Camera-type eye (tissue), 1 donor: ENCODE measurements around the gene FADD. TPM values are rescaled to one million over a fixed set of nuclear protein-coding genes. Genes with fewer than 3 reads are reported as not detected.

Source experiments
- total RNA-seq: library from RNA; depleted of rRNA; stranded (reverse); fragments of >200 nt; gene quantifications from one replicate; pipeline ENCODE4 v1.2.3, GENCODE V29; 2014

The FADD gene, protein sequence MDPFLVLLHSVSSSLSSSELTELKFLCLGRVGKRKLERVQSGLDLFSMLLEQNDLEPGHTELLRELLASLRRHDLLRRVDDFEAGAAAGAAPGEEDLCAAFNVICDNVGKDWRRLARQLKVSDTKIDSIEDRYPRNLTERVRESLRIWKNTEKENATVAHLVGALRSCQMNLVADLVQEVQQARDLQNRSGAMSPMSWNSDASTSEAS
- total RNA-seq, result 22.9 TPM

DNA sequence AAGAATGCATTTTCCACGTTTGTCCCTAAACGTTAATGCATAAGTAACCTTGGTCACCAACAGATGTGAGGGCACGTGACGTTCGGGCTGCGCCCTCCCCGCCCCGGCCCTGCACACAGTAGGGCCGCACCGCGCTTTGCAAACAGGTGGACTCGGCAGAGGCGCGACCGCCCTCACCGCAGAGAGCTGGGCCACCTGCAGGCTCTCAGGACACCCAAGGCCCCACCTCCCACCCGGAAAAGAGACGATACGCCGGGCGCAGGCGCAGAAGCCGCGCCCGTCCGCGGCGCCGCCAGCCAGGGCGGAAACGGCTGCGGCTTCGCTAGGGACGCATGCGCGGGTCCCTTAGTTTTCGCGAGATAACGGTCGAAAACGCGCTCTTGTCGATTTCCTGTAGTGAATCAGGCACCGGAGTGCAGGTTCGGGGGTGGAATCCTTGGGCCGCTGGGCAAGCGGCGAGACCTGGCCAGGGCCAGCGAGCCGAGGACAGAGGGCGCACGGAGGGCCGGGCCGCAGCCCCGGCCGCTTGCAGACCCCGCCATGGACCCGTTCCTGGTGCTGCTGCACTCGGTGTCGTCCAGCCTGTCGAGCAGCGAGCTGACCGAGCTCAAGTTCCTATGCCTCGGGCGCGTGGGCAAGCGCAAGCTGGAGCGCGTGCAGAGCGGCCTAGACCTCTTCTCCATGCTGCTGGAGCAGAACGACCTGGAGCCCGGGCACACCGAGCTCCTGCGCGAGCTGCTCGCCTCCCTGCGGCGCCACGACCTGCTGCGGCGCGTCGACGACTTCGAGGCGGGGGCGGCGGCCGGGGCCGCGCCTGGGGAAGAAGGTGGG, at the start of gene FADD:
FADD (plus strand) TSS at position 377 of the 831 bp plus-strand sequence; CDS start at position 541, 164 bp downstream.

Other genes starting within 250 kb of the FADD start
- gene ANO1, start 125.0 kb upstream of the FADD start, total RNA-seq, result 10.4 TPM
- gene PPFIA1, start 67.4 kb downstream of the FADD start, total RNA-seq, result 67.5 TPM
- gene CTTN, start 195.2 kb downstream of the FADD start, total RNA-seq, result 247 TPM